IPS-15b (cell line): Measurements from ENCODE around the gene ARAP1.

Experiments used
- H3K27me3 ChIP-seq: one replicate; pipeline ENCODE4 v1.6.1; 2013; ENCODE audit warnings: low read length; ENCODE audit not compliant: control insufficient read depth, insufficient read depth
- H3K36me3 ChIP-seq: one replicate; pipeline ENCODE4 v1.6.1; 2013; ENCODE audit warnings: low read length; ENCODE audit not compliant: control insufficient read depth, insufficient read depth
- H3K4me1 ChIP-seq: one replicate; pipeline ENCODE4 v1.6.1; 2013; ENCODE audit warnings: mild to moderate bottlenecking, low read length; ENCODE audit not compliant: control insufficient read depth, insufficient read depth
- H3K4me3 ChIP-seq: one replicate; pipeline ENCODE4 v1.5.1; 2013; ENCODE audit warnings: low read depth, low read length
- H3K9ac ChIP-seq: one replicate; pipeline ENCODE4 v1.6.1; 2013; ENCODE audit warnings: low read depth, mild to moderate bottlenecking, low read length
- H3K9me3 ChIP-seq: one replicate; pipeline ENCODE4 v1.6.1; 2013; ENCODE audit warnings: mild to moderate bottlenecking, low read length; ENCODE audit not compliant: control insufficient read depth, insufficient read depth

The ARAP1 gene

GRCh38 chr11:72777755-72778278 is 25.6 kb upstream of the ARAP1 start:
- peaks cover 4% of the 10 kb centered on the region for H3K4me1 ChIP-seq
- peaks cover 3% of the 10 kb centered on the region for H3K36me3 ChIP-seq
- H3K9ac ChIP-seq: no peak overlapping the region
- no peak overlapping the region for H3K4me3 ChIP-seq
- H3K27me3 ChIP-seq: peaks cover 12% of the 10 kb centered on the region
- H3K9me3 ChIP-seq: no peaks in the 10 kb centered on the region

- Histone ChIP-seq H3K4me1 (peaks cover under 1% of the 10 kb centered on the region), H3K9ac (no peak overlapping the region)
Observed at GRCh38 chr11:72776844-72777754, 24.9 kb upstream of the ARAP1 start.

GRCh38 chr11:72776117-72776843 is 24.1 kb upstream of the ARAP1 start:
- no peaks in the 10 kb centered on the region for H3K4me1 ChIP-seq
- peaks cover 9% of the 10 kb centered on the region for H3K27me3 ChIP-seq
- H3K36me3 ChIP-seq: peaks cover 3% of the 10 kb centered on the region
- no peak overlapping the region for H3K9ac ChIP-seq
- no peak overlapping the region for H3K4me3 ChIP-seq
- no peaks in the 10 kb centered on the region for H3K9me3 ChIP-seq

More at GRCh38 chr11:72776844-72777754, 24.9 kb upstream of the ARAP1 start:
- peaks cover 9% of the 10 kb centered on the region for H3K27me3 ChIP-seq
- no peak overlapping the region for H3K4me3 ChIP-seq
- peaks cover 3% of the 10 kb centered on the region for H3K36me3 ChIP-seq
- H3K9me3 ChIP-seq: no peaks in the 10 kb centered on the region

- Histone ChIP-seq H3K9me3 (no peaks in the 10 kb centered on the region), H3K4me1 (no peaks in the 10 kb centered on the region), H3K4me3 (no peak overlapping the region), H3K9ac (no peak overlapping the region), H3K27me3 (peaks cover 3% of the 10 kb centered on the region), H3K36me3 (peaks cover 3% of the 10 kb centered on the region)
Observed at GRCh38 chr11:72775288-72776110, 23.3 kb upstream of the ARAP1 start.

- Histone ChIP-seq H3K36me3 (peaks cover 3% of the 10 kb centered on the region), H3K4me1 (no peaks in the 10 kb centered on the region), H3K9me3 (no peaks in the 10 kb centered on the region), H3K4me3 (no peak overlapping the region), H3K27me3 (no peaks in the 10 kb centered on the region), H3K9ac (no peak overlapping the region)
Observed at GRCh38 chr11:72774499-72774898, 22.3 kb upstream of the ARAP1 start.

- peaks cover 3% of the 10 kb centered on the region for H3K36me3 ChIP-seq
- no peak overlapping the region for H3K9ac ChIP-seq
- no peaks in the 10 kb centered on the region for H3K27me3 ChIP-seq
- no peaks in the 10 kb centered on the region for H3K9me3 ChIP-seq
- peaks cover 4% of the 10 kb centered on the region for H3K4me1 ChIP-seq
- H3K4me3 ChIP-seq: no peak overlapping the region
Observed at GRCh38 chr11:72773696-72774095, 21.5 kb upstream of the ARAP1 start.

- H3K9ac ChIP-seq: no peak overlapping the region
Observed at GRCh38 chr11:72773291-72773690, 21.1 kb upstream of the ARAP1 start.

GRCh38 chr11:72772059-72772458 is 19.9 kb upstream of the ARAP1 start:
- H3K4me3 ChIP-seq: no peak overlapping the region
- H3K9ac ChIP-seq: no peak overlapping the region
- H3K4me1 ChIP-seq: peaks cover 4% of the 10 kb centered on the region

More at GRCh38 chr11:72773291-72773690, 21.1 kb upstream of the ARAP1 start:
- Histone ChIP-seq H3K9me3 (no peaks in the 10 kb centered on the region), H3K36me3 (peaks cover 3% of the 10 kb centered on the region), H3K4me3 (no peak overlapping the region), H3K4me1 (peaks cover 4% of the 10 kb centered on the region), H3K27me3 (no peaks in the 10 kb centered on the region)

GRCh38 chr11:72771507-72771906 is 19.3 kb upstream of the ARAP1 start:
- Histone ChIP-seq H3K9me3 (no peaks in the 10 kb centered on the region), H3K9ac (no peak overlapping the region), H3K4me1 (peaks cover 4% of the 10 kb centered on the region), H3K27me3 (no peaks in the 10 kb centered on the region), H3K36me3 (no peaks in the 10 kb centered on the region), H3K4me3 (no peak overlapping the region)

More at GRCh38 chr11:72772059-72772458, 19.9 kb upstream of the ARAP1 start:
- no peaks in the 10 kb centered on the region for H3K9me3 ChIP-seq
- H3K36me3 ChIP-seq: peaks cover 2% of the 10 kb centered on the region
- H3K27me3 ChIP-seq: no peaks in the 10 kb centered on the region

GRCh38 chr11:72770799-72771198 is 18.6 kb upstream of the ARAP1 start:
- Histone ChIP-seq H3K4me3 (no peak overlapping the region), H3K36me3 (no peaks in the 10 kb centered on the region), H3K9me3 (no peaks in the 10 kb centered on the region), H3K4me1 (peaks cover 4% of the 10 kb centered on the region), H3K9ac (no peak overlapping the region), H3K27me3 (no peaks in the 10 kb centered on the region)

- no peak overlapping the region for H3K4me3 ChIP-seq
- H3K36me3 ChIP-seq: no peaks in the 10 kb centered on the region
- H3K9me3 ChIP-seq: no peaks in the 10 kb centered on the region
- H3K9ac ChIP-seq: no peak overlapping the region
- no peaks in the 10 kb centered on the region for H3K27me3 ChIP-seq
- peaks cover 4% of the 10 kb centered on the region for H3K4me1 ChIP-seq
Observed at GRCh38 chr11:72769680-72770079, 17.5 kb upstream of the ARAP1 start.
